ENCODE data around the gene KRT76. TPM values are rescaled to one million over a fixed set of nuclear protein-coding genes. Genes with fewer than 3 reads are reported as not detected.
"Not testable (repeated sequence)": the region's sequence is repeated elsewhere in the genome, so short reads cannot be mapped to it uniquely, and the experiment has no call there.

Gene KRT76
- polyA plus RNA-seq, 2 donors, result 0.05 TPM; not detected in 1

GRCh38 chr12:52799505-52800211 lies 22.5 kb upstream of the KRT76 start:
- peak overlapping the region; percentile 12 to 38 for H3K27ac ChIP-seq (ENCODE audit: low read depth in 2 of 2, low read length in 1 of 2)
- no peaks in the 10 kb centered on the region for H3K9me3 ChIP-seq (ENCODE audit: control insufficient read depth in 2 of 2, insufficient read depth in 1 of 2, low read depth in 1 of 2, low read length in 1 of 2)
- no peaks in the 10 kb centered on the region for H3K27me3 ChIP-seq (ENCODE audit: control insufficient read depth in 1 of 2, insufficient read depth in 2 of 2, low read length in 2 of 2)
- H3K4me3 ChIP-seq (ENCODE audit: low read depth in 1 of 2, low read length in 2 of 2), result no peak overlapping the region
- WGBS, 2 donors, result 67 to 73% methylated on average over 5 of the region's 5 CpGs
- H3K4me1 ChIP-seq (ENCODE audit: control insufficient read depth in 2 of 2, insufficient read depth in 2 of 2, low read length in 1 of 2), result peaks cover 0 to 3% of the 10 kb centered on the region in 2 donors
- H3K36me3 ChIP-seq (ENCODE audit: control insufficient read depth in 2 of 2, insufficient read depth in 2 of 2, low read length in 1 of 2), result no peaks in the 10 kb centered on the region

GRCh38 chr12:52798671-52799504 lies 21.7 kb upstream of the KRT76 start:
- H3K9me3 ChIP-seq (ENCODE audit: control insufficient read depth in 2 of 2, insufficient read depth in 1 of 2, low read depth in 1 of 2, low read length in 1 of 2), result no peaks in the 10 kb centered on the region
- H3K27ac ChIP-seq (ENCODE audit: low read depth in 2 of 2, low read length in 1 of 2), result peak overlapping the region; percentile 12 to 50
- 45 to 48% methylated on average over 7 of the region's 7 CpGs for WGBS, 2 donors
- H3K36me3 ChIP-seq (ENCODE audit: control insufficient read depth in 2 of 2, insufficient read depth in 2 of 2, low read length in 1 of 2), result no peaks in the 10 kb centered on the region
- H3K4me3 ChIP-seq (ENCODE audit: low read depth in 1 of 2, low read length in 2 of 2), result no peak overlapping the region
- peaks cover 0 to 3% of the 10 kb centered on the region in 2 donors for H3K4me1 ChIP-seq (ENCODE audit: control insufficient read depth in 2 of 2, insufficient read depth in 2 of 2, low read length in 1 of 2)
- H3K27me3 ChIP-seq (ENCODE audit: control insufficient read depth in 1 of 2, insufficient read depth in 2 of 2, low read length in 2 of 2), result no peaks in the 10 kb centered on the region

- WGBS, 2 donors, result 87 to 90% methylated on average over 4 of the region's 4 CpGs
Measured at GRCh38 chr12:52798003-52798670, 21.0 kb upstream of the KRT76 start.

DNA sequence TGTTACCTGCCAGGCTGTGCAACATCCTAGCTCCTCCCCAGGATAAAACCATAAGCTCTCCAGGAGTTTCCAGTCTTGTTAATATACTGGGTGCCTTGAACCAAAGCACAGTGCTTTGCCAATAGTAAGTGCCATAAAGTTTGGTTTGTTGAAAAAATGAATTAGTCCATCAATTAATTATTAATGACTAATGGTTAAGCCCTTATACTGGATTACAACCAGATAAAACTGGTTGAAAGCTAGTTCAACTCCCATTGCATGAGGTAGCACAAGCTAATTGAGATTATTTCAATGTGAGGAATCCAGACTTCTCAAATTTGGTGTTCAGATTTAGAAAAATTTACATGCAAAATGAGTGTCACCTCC lies 20.4 kb upstream of the KRT76 start:
- H3K4me1 ChIP-seq (ENCODE audit: control insufficient read depth in 2 of 2, insufficient read depth in 2 of 2, low read length in 1 of 2), result peaks cover 0 to 3% of the 10 kb centered on the region in 2 donors
- H3K4me3 ChIP-seq (ENCODE audit: low read depth in 1 of 2, low read length in 2 of 2), result no peak overlapping the region
- H3K36me3 ChIP-seq (ENCODE audit: control insufficient read depth in 2 of 2, insufficient read depth in 2 of 2, low read length in 1 of 2), result no peaks in the 10 kb centered on the region
- no peaks in the 10 kb centered on the region for H3K27me3 ChIP-seq (ENCODE audit: control insufficient read depth in 1 of 2, insufficient read depth in 2 of 2, low read length in 2 of 2)
- no peak overlapping the region for H3K27ac ChIP-seq (ENCODE audit: low read depth in 2 of 2, low read length in 1 of 2)
- H3K9me3 ChIP-seq (ENCODE audit: control insufficient read depth in 2 of 2, insufficient read depth in 1 of 2, low read depth in 1 of 2, low read length in 1 of 2), result no peaks in the 10 kb centered on the region

More at GRCh38 chr12:52798003-52798670, 21.0 kb upstream of the KRT76 start:
- Histone ChIP-seq H3K27ac (ENCODE audit: low read depth in 2 of 2, low read length in 1 of 2) (no peak overlapping the region), H3K27me3 (ENCODE audit: control insufficient read depth in 1 of 2, insufficient read depth in 2 of 2, low read length in 2 of 2) (no peaks in the 10 kb centered on the region), H3K36me3 (ENCODE audit: control insufficient read depth in 2 of 2, insufficient read depth in 2 of 2, low read length in 1 of 2) (no peaks in the 10 kb centered on the region), H3K9me3 (ENCODE audit: control insufficient read depth in 2 of 2, insufficient read depth in 1 of 2, low read depth in 1 of 2, low read length in 1 of 2) (no peaks in the 10 kb centered on the region), H3K4me3 (ENCODE audit: low read depth in 1 of 2, low read length in 2 of 2) (no peak overlapping the region), H3K4me1 (ENCODE audit: control insufficient read depth in 2 of 2, insufficient read depth in 2 of 2, low read length in 1 of 2) (peaks cover 0 to 3% of the 10 kb centered on the region in 2 donors)

GRCh38 chr12:52796839-52797528 lies 19.8 kb upstream of the KRT76 start:
- Histone ChIP-seq H3K4me3 (ENCODE audit: low read depth in 1 of 2, low read length in 2 of 2) (no peak overlapping the region), H3K27me3 (ENCODE audit: control insufficient read depth in 1 of 2, insufficient read depth in 2 of 2, low read length in 2 of 2) (no peaks in the 10 kb centered on the region), H3K4me1 (ENCODE audit: control insufficient read depth in 2 of 2, insufficient read depth in 2 of 2, low read length in 1 of 2) (peaks cover 0 to 3% of the 10 kb centered on the region in 2 donors), H3K36me3 (ENCODE audit: control insufficient read depth in 2 of 2, insufficient read depth in 2 of 2, low read length in 1 of 2) (no peaks in the 10 kb centered on the region), H3K27ac (ENCODE audit: low read depth in 2 of 2, low read length in 1 of 2) (no peak overlapping the region), H3K9me3 (ENCODE audit: control insufficient read depth in 2 of 2, insufficient read depth in 1 of 2, low read depth in 1 of 2, low read length in 1 of 2) (no peaks in the 10 kb centered on the region)
- 84 to 90% methylated on average over 3 of the region's 3 CpGs for WGBS, 2 donors

DNA sequence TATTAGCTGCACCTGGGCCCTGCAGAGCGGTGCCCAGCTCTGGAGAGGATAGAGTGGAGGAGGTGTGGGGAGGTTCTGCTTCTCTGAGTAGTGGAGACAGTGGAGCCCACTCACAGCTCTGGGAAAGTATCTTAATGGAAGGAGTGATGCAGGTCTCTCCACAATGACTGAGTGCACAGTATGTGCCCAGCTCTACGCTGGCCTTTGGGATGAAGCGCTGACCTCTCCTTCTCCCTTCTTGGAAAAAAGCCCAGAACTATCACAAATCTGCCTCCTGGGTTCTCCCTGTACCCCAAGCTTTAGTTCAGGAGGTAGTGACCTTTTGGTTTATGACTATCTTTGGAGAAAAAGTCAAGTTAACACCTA lies 19.3 kb upstream of the KRT76 start:
- Histone ChIP-seq H3K4me3 (ENCODE audit: low read depth in 1 of 2, low read length in 2 of 2) (no peak overlapping the region), H3K27ac (ENCODE audit: low read depth in 2 of 2, low read length in 1 of 2) (no peak overlapping the region), H3K9me3 (ENCODE audit: control insufficient read depth in 2 of 2, insufficient read depth in 1 of 2, low read depth in 1 of 2, low read length in 1 of 2) (no peaks in the 10 kb centered on the region), H3K4me1 (ENCODE audit: control insufficient read depth in 2 of 2, insufficient read depth in 2 of 2, low read length in 1 of 2) (peaks cover 0 to 3% of the 10 kb centered on the region in 2 donors), H3K27me3 (ENCODE audit: control insufficient read depth in 1 of 2, insufficient read depth in 2 of 2, low read length in 2 of 2) (no peaks in the 10 kb centered on the region), H3K36me3 (ENCODE audit: control insufficient read depth in 2 of 2, insufficient read depth in 2 of 2, low read length in 1 of 2) (no peaks in the 10 kb centered on the region)
- WGBS, 2 donors, result 93 to 96% methylated on average over 3 of the region's 3 CpGs

GRCh38 chr12:52795694-52796428 lies 18.7 kb upstream of the KRT76 start, which contains the start of gene KRT3:
TSS of gene KRT3 (minus strand) at chr12:52796117. CDS start at chr12:52796042, 75 bp downstream.
- Histone ChIP-seq H3K36me3 (ENCODE audit: control insufficient read depth in 2 of 2, insufficient read depth in 2 of 2, low read length in 1 of 2) (no peaks in the 10 kb centered on the region), H3K4me3 (ENCODE audit: low read depth in 1 of 2, low read length in 2 of 2) (no peak within 1 kb of the TSS), H3K27me3 (ENCODE audit: control insufficient read depth in 1 of 2, insufficient read depth in 2 of 2, low read length in 2 of 2) (no peaks in the 10 kb centered on the region), H3K9me3 (ENCODE audit: control insufficient read depth in 2 of 2, insufficient read depth in 1 of 2, low read depth in 1 of 2, low read length in 1 of 2) (no peaks in the 10 kb centered on the region), H3K4me1 (ENCODE audit: control insufficient read depth in 2 of 2, insufficient read depth in 2 of 2, low read length in 1 of 2) (peaks cover 0 to 3% of the 10 kb centered on the region in 2 donors), H3K27ac (ENCODE audit: low read depth in 2 of 2, low read length in 1 of 2) (no peak within 1 kb of the TSS)
- WGBS, 2 donors, result 89 to 91% methylated on average over 17 of the region's 17 CpGs

DNA sequence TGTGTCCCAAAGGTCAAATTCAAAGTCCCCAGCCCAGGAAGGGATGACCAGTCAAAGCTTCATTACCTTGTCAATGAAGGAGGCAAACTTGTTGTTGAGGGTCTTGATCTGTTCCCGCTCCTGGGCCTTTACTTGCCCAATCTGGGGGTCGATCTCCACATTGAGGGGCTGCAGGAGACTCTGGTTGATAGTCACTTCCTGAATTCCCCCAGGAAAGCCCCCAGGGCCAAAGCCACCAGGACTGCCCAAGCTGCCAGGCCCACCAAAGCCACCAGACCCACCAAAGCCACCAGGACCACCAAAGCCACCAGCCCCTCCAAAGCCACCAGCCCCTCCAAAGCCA lies 18.2 kb upstream of the KRT76 start:
- H3K27me3 ChIP-seq (ENCODE audit: control insufficient read depth in 1 of 2, insufficient read depth in 2 of 2, low read length in 2 of 2); H3K27ac ChIP-seq (ENCODE audit: low read depth in 2 of 2, low read length in 1 of 2); H3K4me1 ChIP-seq (ENCODE audit: control insufficient read depth in 2 of 2, insufficient read depth in 2 of 2, low read length in 1 of 2); H3K36me3 ChIP-seq (ENCODE audit: control insufficient read depth in 2 of 2, insufficient read depth in 2 of 2, low read length in 1 of 2); H3K9me3 ChIP-seq (ENCODE audit: control insufficient read depth in 2 of 2, insufficient read depth in 1 of 2, low read depth in 1 of 2, low read length in 1 of 2); H3K4me3 ChIP-seq (ENCODE audit: low read depth in 1 of 2, low read length in 2 of 2): not testable (repeated sequence)
- 92 to 96% methylated on average over 2 of the region's 2 CpGs for WGBS, 2 donors

Data from esophagus (tissue), 2 donors.